Activated CD4-positive, alpha-beta T cell treated with anti-CD3 and anti-CD28 coated beads, Interleukin-10, Interleukin-2, amounts not matched to agents 100 ng/mL and 50 ng/mL, durations not matched to agents 16 hours and 8 hours (primary cell): ENCODE data around the gene SP5.
"Not testable (repeated sequence)": the region's sequence is repeated elsewhere in the genome, so short reads cannot be mapped to it uniquely, and the experiment has no call there.

ENCODE experiments used
- DNase-seq: peaks from one replicate; pipeline ENCODE4 v3.0.0-alpha.2; 2020

The SP5 gene

GRCh38 chr2:170740660-170741059 is 25.5 kb downstream of the SP5 start:
- DNase-seq: no peak

GRCh38 chr2:170742000-170742399 is 26.9 kb downstream of the SP5 start:
- no peak for DNase-seq

GRCh38 chr2:170742896-170743529 is 27.9 kb downstream of the SP5 start:
- DNase-seq: no peak

- DNase-seq: no peak
Measured at GRCh38 chr2:170743530-170744239, 28.5 kb downstream of the SP5 start.

GRCh38 chr2:170744248-170745002 is 29.3 kb downstream of the SP5 start:
- no peak for DNase-seq

- no peak for DNase-seq
Measured at GRCh38 chr2:170745305-170745704, 30.2 kb downstream of the SP5 start.

GRCh38 chr2:170747921-170748320 is 32.8 kb downstream of the SP5 start:
- no peak for DNase-seq

- DNase-seq: not testable (repeated sequence)
Measured at GRCh38 chr2:170751555-170751954, 36.4 kb downstream of the SP5 start.

GRCh38 chr2:170761572-170761971 is 46.4 kb downstream of the SP5 start:
- no peak for DNase-seq

GRCh38 chr2:170762760-170763159 is 47.6 kb downstream of the SP5 start:
- no peak for DNase-seq

GRCh38 chr2:170763232-170763631 is 48.1 kb downstream of the SP5 start:
- DNase-seq: no peak

GRCh38 chr2:170764880-170765261 is 49.7 kb downstream of the SP5 start:
- DNase-seq: no peak

- DNase-seq: no peak
Measured at GRCh38 chr2:170766693-170767092, 51.6 kb downstream of the SP5 start.
